Measurements from ENCODE around the gene ZBTB22. TPM values are rescaled to one million over a fixed set of nuclear protein-coding genes. Genes with fewer than 3 reads are reported as not detected.

ZBTB22 gene
- total RNA-seq, 1 experiment from 2014 or later, result 11.7 TPM

DNA sequence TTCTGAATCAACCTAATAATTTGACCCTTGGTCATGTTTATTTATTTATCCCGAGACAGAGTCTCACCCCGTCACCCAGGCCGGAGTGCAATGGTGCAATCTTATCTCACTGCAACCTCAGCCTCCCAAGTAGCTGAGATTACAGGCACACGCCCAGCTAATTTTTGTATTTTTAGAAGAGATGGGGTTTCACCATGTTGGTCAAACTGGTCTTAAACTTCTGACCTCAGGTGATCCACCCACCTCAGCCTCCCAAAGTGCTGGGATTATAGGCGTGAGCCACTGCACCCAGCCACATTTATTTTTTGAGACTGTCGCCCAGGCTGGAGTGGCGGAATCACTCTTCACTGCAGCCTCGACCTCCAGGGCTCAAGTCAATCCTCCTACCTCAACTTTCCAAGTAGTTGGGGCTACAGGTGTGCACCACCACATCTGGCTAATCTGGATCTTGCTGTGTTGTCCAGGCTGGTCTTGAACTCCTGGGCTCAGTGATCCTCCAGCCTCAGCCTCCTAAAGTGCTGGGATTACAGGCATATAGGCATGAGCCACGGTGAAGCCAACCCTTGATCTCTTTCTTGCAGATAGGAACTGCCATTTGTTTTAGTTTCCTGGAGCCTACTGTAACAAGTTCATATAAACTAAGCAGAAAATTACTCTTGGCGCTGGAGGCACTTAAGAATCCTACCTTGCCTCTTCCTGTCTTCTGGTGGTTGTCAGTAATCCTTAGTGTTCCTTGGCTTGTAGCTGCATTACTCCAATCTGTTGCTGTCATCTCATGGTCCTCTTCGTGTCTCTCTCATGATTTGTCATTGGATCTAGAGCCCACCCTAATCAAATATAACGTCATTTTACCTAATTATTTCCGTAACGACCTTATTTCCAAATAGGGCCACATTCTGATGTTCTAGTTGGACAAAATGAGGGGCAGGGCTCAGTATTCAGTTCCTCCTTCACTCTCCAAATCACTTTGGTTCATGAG, 43.3 kb downstream of the ZBTB22 start:
- Histone ChIP-seq H3K4me1 (ENCODE audit: control insufficient read depth in 1 of 2, insufficient read depth in 2 of 2, low read length in 2 of 2) (peaks cover 33 to 59% of the 10 kb centered on the region in 2 experiments), H3K9me3 (ENCODE audit: control insufficient read depth in 1 of 2, insufficient read depth in 1 of 2, low read depth in 1 of 2, low read length in 2 of 2) (no peaks in the 10 kb centered on the region), H3K27ac (ENCODE audit: low read depth, low read length) (peak overlapping the region; percentile 82), H3K9ac (ENCODE audit: low read length) (peak overlapping the region; percentile 98), H2AFZ (ENCODE audit: low read depth, low read length, poor library complexity, severe bottlenecking) (no peak overlapping the region), H3K79me2 (ENCODE audit: insufficient read depth, low read length) (peaks cover 63% of the 10 kb centered on the region), H3K36me3 (ENCODE audit: control insufficient read depth in 1 of 2, insufficient read depth in 2 of 2, low read length in 2 of 2) (peaks cover 31 to 44% of the 10 kb centered on the region in 2 experiments), H4K20me1 (ENCODE audit: insufficient read depth) (peaks cover 22% of the 10 kb centered on the region), H3K27me3 (ENCODE audit: insufficient read depth, low read length) (no peaks in the 10 kb centered on the region), H3K4me3 (replicated peaks in 1 of 2; ENCODE audit: low read depth in 1 of 2, low read length in 2 of 2) (peak overlapping the region; percentile 75 to 99), H3K4me2 (ENCODE audit: low read length) (peak overlapping the region; percentile 86), H3K9me2 (ENCODE audit: insufficient read depth) (no peaks in the 10 kb centered on the region)
- intact Hi-C loops (cut with micrococcal nuclease), result no loop called here
- TF ChIP-seq SP1 (IDR thresholded peaks at IDR 0.05; ENCODE audit: low read depth) (no peak), ZFX (IDR thresholded peaks at IDR 0.05) (no peak), ZBTB33 (IDR thresholded peaks at IDR 0.05; ENCODE audit: extremely low read depth, insufficient replicate concordance, low read length) (no peak), EZH2phosphoT487 (IDR thresholded peaks at IDR 0.05; ENCODE audit: borderline replicate concordance) (no peak)
- TF ChIP-seq, protein P1, sequence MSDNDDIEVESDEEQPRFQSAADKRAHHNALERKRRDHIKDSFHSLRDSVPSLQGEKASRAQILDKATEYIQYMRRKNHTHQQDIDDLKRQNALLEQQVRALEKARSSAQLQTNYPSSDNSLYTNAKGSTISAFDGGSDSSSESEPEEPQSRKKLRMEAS (IDR thresholded peaks at IDR 0.05), result no peak
- TF ChIP-seq, protein P2, sequence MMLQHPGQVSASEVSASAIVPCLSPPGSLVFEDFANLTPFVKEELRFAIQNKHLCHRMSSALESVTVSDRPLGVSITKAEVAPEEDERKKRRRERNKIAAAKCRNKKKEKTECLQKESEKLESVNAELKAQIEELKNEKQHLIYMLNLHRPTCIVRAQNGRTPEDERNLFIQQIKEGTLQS (IDR thresholded peaks at IDR 0.05), result no peak
- TF ChIP-seq, protein P3, sequence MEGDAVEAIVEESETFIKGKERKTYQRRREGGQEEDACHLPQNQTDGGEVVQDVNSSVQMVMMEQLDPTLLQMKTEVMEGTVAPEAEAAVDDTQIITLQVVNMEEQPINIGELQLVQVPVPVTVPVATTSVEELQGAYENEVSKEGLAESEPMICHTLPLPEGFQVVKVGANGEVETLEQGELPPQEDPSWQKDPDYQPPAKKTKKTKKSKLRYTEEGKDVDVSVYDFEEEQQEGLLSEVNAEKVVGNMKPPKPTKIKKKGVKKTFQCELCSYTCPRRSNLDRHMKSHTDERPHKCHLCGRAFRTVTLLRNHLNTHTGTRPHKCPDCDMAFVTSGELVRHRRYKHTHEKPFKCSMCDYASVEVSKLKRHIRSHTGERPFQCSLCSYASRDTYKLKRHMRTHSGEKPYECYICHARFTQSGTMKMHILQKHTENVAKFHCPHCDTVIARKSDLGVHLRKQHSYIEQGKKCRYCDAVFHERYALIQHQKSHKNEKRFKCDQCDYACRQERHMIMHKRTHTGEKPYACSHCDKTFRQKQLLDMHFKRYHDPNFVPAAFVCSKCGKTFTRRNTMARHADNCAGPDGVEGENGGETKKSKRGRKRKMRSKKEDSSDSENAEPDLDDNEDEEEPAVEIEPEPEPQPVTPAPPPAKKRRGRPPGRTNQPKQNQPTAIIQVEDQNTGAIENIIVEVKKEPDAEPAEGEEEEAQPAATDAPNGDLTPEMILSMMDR (IDR thresholded peaks at IDR 0.05 in 2 of 3, conservative IDR thresholded peaks at IDR 0.05 in 1 of 3; ENCODE audit: borderline replicate concordance in 1 of 3, insufficient read depth in 1 of 3, low read depth in 2 of 3, low read length in 2 of 3), result no peak
- no TSS peak for BruUV-seq (replicated peaks)
- DNase-seq (ENCODE audit: low read depth, low spot score) (no peak), ATAC-seq (no peak)
- ChIA-PET POLR2A (no interaction called here), RAD21 (ENCODE audit: low non-redundant PET in 1 of 2, low total read pairs in 2 of 2, uncharacterized antibody in 2 of 2, unreplicated experiment in 2 of 2) (no interaction called here), CTCF (no interaction called here)
